GM12878 (cell line): Measurements from ENCODE around the gene ST3GAL5. TPM values are rescaled to one million over a fixed set of nuclear protein-coding genes. Genes with fewer than 3 reads are reported as not detected.
A peak's percentile ranks its signal among the peaks of the same experiment; 100 is the strongest.

Experiments
- ATF7 ChIP-seq: fragments of 450-650 bp; IDR thresholded peaks from 2 replicates; pipeline ENCODE4 v1.6.1; 2016; ENCODE audit warnings: low read depth, mild to moderate bottlenecking
- BRCA1 ChIP-seq: IDR thresholded peaks from 2 replicates; pipeline ENCODE4 v1.6.1; 2011; ENCODE audit warnings: low read depth, low read length, improper control_type of control experiment
- CBX5 ChIP-seq: sonication (generic); IDR thresholded peaks from 2 replicates; pipeline ENCODE4 v1.6.1; 2016; ENCODE audit warnings: low read depth, moderate library complexity, mild to moderate bottlenecking, inconsistent platforms
- EP300 ChIP-seq, 2 experiments: fragments of 150-350 bp in 1 of 2; IDR thresholded peaks; 2 replicates each; pipeline ENCODE4 v1.6.1; 2011 to 2012; ENCODE audit warnings: low read depth in 2 of 2, low read length in 2 of 2, borderline replicate concordance in 1 of 2, improper control_type of control experiment in 1 of 2, inconsistent platforms in 1 of 2; ENCODE audit not compliant: control insufficient read depth in 1 of 2
- FOS ChIP-seq: IDR thresholded peaks from 3 replicates; pipeline ENCODE4 v1.6.1; 2011; ENCODE audit warnings: borderline replicate concordance; ENCODE audit not compliant: insufficient read length; ENCODE audit errors: extremely low read depth
- GABPA ChIP-seq: IDR thresholded peaks from 2 replicates; pipeline ENCODE4 v1.6.1; 2014; ENCODE audit warnings: antibody characterized with exemption, low read depth, mild to moderate bottlenecking, inconsistent platforms
- IKZF2 ChIP-seq, 2 experiments: fragments of 450-650 bp; IDR thresholded peaks; 2 replicates each; pipeline ENCODE4 v1.6.1; 2017; ENCODE audit warnings: mild to moderate bottlenecking in 2 of 2, moderate library complexity in 2 of 2
- LARP7 ChIP-seq: fragments of 450-650 bp; IDR thresholded peaks from 2 replicates; pipeline ENCODE4 v1.6.1; 2017; ENCODE audit warnings: mild to moderate bottlenecking
- MEF2B ChIP-seq: fragments of 450-650 bp; IDR thresholded peaks from 2 replicates; pipeline ENCODE4 v1.6.1; 2018; ENCODE audit warnings: mild to moderate bottlenecking, moderate library complexity; ENCODE audit not compliant: partially characterized antibody, poor library complexity, severe bottlenecking
- MTA2 ChIP-seq: fragments of 450-650 bp; IDR thresholded peaks from 2 replicates; pipeline ENCODE4 v1.6.1; 2016; ENCODE audit warnings: low read depth, mild to moderate bottlenecking, moderate library complexity
- NBN ChIP-seq: fragments of 450-650 bp; IDR thresholded peaks from 2 replicates; pipeline ENCODE4 v1.6.1; 2016
- PAX5 ChIP-seq: IDR thresholded peaks from 2 replicates; pipeline ENCODE4 v1.6.1; 2011; ENCODE audit warnings: low read depth, low read length, borderline replicate concordance
- SIX5 ChIP-seq: IDR thresholded peaks from 2 replicates; pipeline ENCODE4 v1.6.1; 2011; ENCODE audit warnings: mild to moderate bottlenecking, low read depth, low read length, moderate library complexity; ENCODE audit not compliant: severe bottlenecking
- SMAD1 ChIP-seq: fragments of 450-650 bp; IDR thresholded peaks from 2 replicates; pipeline ENCODE4 v1.6.1; 2018; ENCODE audit warnings: mild to moderate bottlenecking, low read depth; ENCODE audit not compliant: partially characterized antibody
- SP1 ChIP-seq: IDR thresholded peaks from one replicate; pipeline ENCODE4 v1.6.1; 2011; ENCODE audit warnings: low read depth, low read length
- SPI1 ChIP-seq: IDR thresholded peaks from 2 replicates; pipeline ENCODE4 v1.6.1; 2011; ENCODE audit warnings: low read depth, mild to moderate bottlenecking, low read length, moderate library complexity, borderline replicate concordance; ENCODE audit not compliant: insufficient read depth
- SREBF2 ChIP-seq: IDR thresholded peaks from 2 replicates; pipeline ENCODE4 v1.6.1; 2012; ENCODE audit warnings: mild to moderate bottlenecking, low read length
- SRF ChIP-seq, 2 experiments: IDR thresholded peaks; 2 replicates each; pipeline ENCODE4 v1.6.1; 2011; ENCODE audit warnings: low read depth in 2 of 2, low read length in 2 of 2, mild to moderate bottlenecking in 1 of 2, moderate library complexity in 1 of 2
- SUPT20H ChIP-seq: IDR thresholded peaks from 2 replicates; pipeline ENCODE4 v1.6.1; 2011; ENCODE audit warnings: low read depth, mild to moderate bottlenecking, low read length, moderate library complexity, borderline replicate concordance; ENCODE audit not compliant: control insufficient read depth
- TBL1XR1 ChIP-seq: IDR thresholded peaks from 2 replicates; pipeline ENCODE4 v1.6.1; 2012; ENCODE audit warnings: low read depth, low read length, improper control_type of control experiment
- YY1 ChIP-seq: IDR thresholded peaks from 2 replicates; pipeline ENCODE4 v1.6.1; 2011; ENCODE audit warnings: low read depth, mild to moderate bottlenecking, low read length
- ZNF24 ChIP-seq: fragments of 450-650 bp; IDR thresholded peaks from 2 replicates; pipeline ENCODE4 v1.6.1; 2017; ENCODE audit warnings: antibody characterized with exemption, mild to moderate bottlenecking
- ZNF274 ChIP-seq: IDR thresholded peaks from one replicate; pipeline ENCODE4 v1.8.0; 2011; ENCODE audit not compliant: insufficient read length, insufficient read depth
- ZNF622 ChIP-seq: fragments of 450-650 bp; IDR thresholded peaks from 2 replicates; pipeline ENCODE4 v1.6.1; 2017; ENCODE audit warnings: mild to moderate bottlenecking, inconsistent platforms
- polyA plus RNA-seq, 11 experiments: library from polyadenylated mRNA; depleted of rRNA in 4 of 11; unstranded in 6 of 11; stranded (reverse) in 5 of 11; fragments of >200 nt; fragmentation: Nextera tagmentation in 4 of 11; fragmentation: Illumina TruSeq in 1 of 11; extraction: Ambion mirVana in 4 of 11; extraction: Trizol in 1 of 11; gene quantifications; 1 replicate in 1 of 11; 2 replicates in 10 of 11; pipeline versions ENCODE4 v1.2.1 to v1.2.3, GENCODE V29; 2011 to 2016; ENCODE audit warnings: inconsistent platforms in 2 of 11, missing spikeins in 2 of 11, low read depth in 1 of 11
- total RNA-seq, 4 experiments: library from RNA; depleted of rRNA in 3 of 4; stranded (reverse); fragments of >200 nt in 3 of 4; fragmentation: Illumina TruSeq in 1 of 4; extraction: Trizol in 1 of 4; gene quantifications; 2 replicates each; pipeline versions ENCODE4 v1.2.1 to v1.2.3, GENCODE V29; 2013 to 2021
- TF ChIP-seq, protein P1 (sequence below): fragments of 450-650 bp; IDR thresholded peaks from 2 replicates; pipeline ENCODE4 v1.6.1; 2017; ENCODE audit warnings: mild to moderate bottlenecking, moderate library complexity

ST3GAL5 gene
- total and polyA plus RNA-seq, 10 of the 15 experiments (the other 5 are each of a cell fraction or from before 2014, with no cell fraction given), result 5.2 to 60.9 (median 10.2) TPM

DNA sequence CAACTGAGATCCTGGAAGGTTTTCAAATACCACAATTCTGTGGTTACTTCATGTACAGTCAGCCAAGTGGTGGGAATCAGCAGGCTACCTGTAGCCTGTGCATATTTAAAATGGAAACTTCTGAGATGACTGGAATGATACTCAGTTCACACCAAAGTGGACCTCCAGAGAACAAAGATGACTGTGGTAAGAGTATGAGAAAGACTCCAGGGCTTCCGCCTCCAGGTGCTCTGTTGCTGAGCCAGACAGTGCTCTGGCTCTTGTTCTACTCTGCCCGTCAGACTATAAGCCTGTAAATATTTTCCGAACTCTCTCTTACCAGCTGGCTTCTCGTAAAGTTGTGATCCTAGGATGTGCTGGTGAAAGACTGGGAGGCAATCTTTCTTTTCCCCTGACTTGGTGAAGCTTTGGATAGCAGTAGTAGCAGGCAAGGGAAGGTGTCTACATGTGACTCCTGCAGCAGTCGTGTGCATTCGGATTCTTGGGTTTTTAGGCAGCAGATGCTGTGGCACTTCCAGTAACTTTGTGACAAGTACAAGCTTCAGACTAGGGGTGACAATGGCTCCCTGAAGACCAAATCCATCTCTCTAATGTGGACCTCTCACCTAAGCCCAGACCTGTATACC is 23.1 kb downstream of the ST3GAL5 start (continued):
- TF ChIP-seq SUPT20H (no peak), EP300 (IDR thresholded peaks at IDR 0.05; ENCODE audit: borderline replicate concordance in 1 of 2, control insufficient read depth in 1 of 2, low read depth in 2 of 2, low read length in 2 of 2) (peak in 1 of 2 experiments; percentile 58; a peak in 1 of 4 replicates), SMAD1 (no peak), SRF (IDR thresholded peaks at IDR 0.05; ENCODE audit: low read depth in 2 of 2, low read length in 2 of 2) (no peak), TBL1XR1 (no peak), FOS (no peak), LARP7 (no peak), ZNF274 (no peak), GABPA (peak; percentile 44; the same call in 1 of the 2 replicates), BRCA1 (no peak), ATF7 (0 out of 2 replicates have a peak, but pooled peaks have one; percentile 40), SREBF2 (no peak), SPI1 (no peak), CBX5 (peak; percentile 22; the same call in 1 of the 2 replicates), ZNF24 (no peak), ZNF622 (no peak), MTA2 (peak; percentile 59), SP1 (peak; percentile 8), PAX5 (peak; percentile 43; the same call in 1 of the 2 replicates), YY1 (no peak), MEF2B (peak; percentile 52), IKZF2 (IDR thresholded peaks at IDR 0.05) (peak; percentile 79 to 80), SIX5 (no peak), NBN (0 out of 2 replicates have a peak, but pooled peaks have one; percentile 38)
- TF ChIP-seq, protein P1, sequence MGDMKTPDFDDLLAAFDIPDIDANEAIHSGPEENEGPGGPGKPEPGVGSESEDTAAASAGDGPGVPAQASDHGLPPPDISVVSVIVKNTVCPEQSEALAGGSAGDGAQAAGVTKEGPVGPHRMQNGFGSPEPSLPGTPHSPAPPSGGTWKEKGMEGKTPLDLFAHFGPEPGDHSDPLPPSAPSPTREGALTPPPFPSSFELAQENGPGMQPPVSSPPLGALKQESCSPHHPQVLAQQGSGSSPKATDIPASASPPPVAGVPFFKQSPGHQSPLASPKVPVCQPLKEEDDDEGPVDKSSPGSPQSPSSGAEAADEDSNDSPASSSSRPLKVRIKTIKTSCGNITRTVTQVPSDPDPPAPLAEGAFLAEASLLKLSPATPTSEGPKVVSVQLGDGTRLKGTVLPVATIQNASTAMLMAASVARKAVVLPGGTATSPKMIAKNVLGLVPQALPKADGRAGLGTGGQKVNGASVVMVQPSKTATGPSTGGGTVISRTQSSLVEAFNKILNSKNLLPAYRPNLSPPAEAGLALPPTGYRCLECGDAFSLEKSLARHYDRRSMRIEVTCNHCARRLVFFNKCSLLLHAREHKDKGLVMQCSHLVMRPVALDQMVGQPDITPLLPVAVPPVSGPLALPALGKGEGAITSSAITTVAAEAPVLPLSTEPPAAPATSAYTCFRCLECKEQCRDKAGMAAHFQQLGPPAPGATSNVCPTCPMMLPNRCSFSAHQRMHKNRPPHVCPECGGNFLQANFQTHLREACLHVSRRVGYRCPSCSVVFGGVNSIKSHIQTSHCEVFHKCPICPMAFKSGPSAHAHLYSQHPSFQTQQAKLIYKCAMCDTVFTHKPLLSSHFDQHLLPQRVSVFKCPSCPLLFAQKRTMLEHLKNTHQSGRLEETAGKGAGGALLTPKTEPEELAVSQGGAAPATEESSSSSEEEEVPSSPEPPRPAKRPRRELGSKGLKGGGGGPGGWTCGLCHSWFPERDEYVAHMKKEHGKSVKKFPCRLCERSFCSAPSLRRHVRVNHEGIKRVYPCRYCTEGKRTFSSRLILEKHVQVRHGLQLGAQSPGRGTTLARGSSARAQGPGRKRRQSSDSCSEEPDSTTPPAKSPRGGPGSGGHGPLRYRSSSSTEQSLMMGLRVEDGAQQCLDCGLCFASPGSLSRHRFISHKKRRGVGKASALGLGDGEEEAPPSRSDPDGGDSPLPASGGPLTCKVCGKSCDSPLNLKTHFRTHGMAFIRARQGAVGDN, result no peak
